Fibroblast of pulmonary artery (primary cell): ENCODE data around the gene TECPR1.

Experiments used
- DNase-seq: peaks from one replicate; pipeline ENCODE4 v3.0.0-alpha.2; 2010; ENCODE audit warnings: low read depth
- H3K4me3 ChIP-seq: replicated peaks from 2 replicates; pipeline ENCODE4 v1.5.1; 2011; ENCODE audit warnings: low read depth, mild to moderate bottlenecking, control low read depth, low read length, moderate library complexity
- CTCF ChIP-seq: IDR thresholded peaks from 2 replicates; pipeline ENCODE4 v1.5.1; 2011; ENCODE audit warnings: mild to moderate bottlenecking, control low read depth, low read length, inconsistent platforms; ENCODE audit errors: missing control alignments

The TECPR1 gene

GRCh38 chr7:98209166-98209920 is 42.7 kb downstream of the TECPR1 start:
- no peak overlapping the region for H3K4me3 ChIP-seq
- no peak for DNase-seq
- no peak for TF ChIP-seq CTCF

GRCh38 chr7:98206451-98207330 is 45.3 kb downstream of the TECPR1 start:
- DNase-seq, result no peak
- no peak overlapping the region for H3K4me3 ChIP-seq
- no peak for TF ChIP-seq CTCF

DNA sequence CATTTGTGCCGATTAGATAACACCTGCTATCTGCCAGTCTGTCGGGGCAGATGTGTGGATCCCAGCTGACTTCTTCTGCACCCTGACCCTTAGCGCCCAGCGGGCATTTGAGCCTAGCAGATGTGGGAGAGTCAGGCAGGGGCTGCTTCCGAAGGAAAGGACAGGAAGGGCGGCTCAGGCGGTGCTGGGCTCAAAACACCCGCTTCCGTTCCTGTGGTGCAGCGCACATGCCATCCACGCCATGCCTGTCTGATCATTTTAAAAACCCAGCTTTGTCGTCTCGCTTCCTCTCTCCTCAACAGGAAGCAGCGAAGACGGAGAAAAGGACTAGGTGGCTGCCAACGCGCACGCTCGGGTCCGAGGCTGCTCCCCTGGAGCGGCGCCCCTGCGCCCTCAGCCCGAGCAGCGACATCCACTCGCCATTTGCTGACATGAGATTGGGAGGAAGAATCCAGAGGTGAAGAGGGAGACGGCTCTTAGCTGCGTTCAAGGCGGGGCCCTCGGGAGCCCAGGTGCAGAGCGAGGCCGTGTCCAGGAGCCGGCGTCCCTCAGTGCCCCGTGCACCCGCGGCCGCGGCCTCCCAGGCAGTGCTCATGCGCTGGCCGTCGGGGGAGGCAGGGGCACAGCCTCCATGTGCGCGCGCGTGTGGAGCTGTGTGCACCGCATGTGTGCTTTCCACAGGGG is 46.7 kb downstream of the TECPR1 start:
- H3K4me3 ChIP-seq, result no peak overlapping the region
- no peak for TF ChIP-seq CTCF
- no peak for DNase-seq

GRCh38 chr7:98204670-98205069 is 47.4 kb downstream of the TECPR1 start:
- H3K4me3 ChIP-seq, result no peak overlapping the region
- no peak for TF ChIP-seq CTCF
- DNase-seq, result no peak

- H3K4me3 ChIP-seq, result no peak overlapping the region
- no peak for DNase-seq
- TF ChIP-seq CTCF, result no peak
Observed at GRCh38 chr7:98203964-98204605, 47.9 kb downstream of the TECPR1 start.

GRCh38 chr7:98203261-98203963 is 48.6 kb downstream of the TECPR1 start:
- H3K4me3 ChIP-seq, result no peak overlapping the region
- DNase-seq, result no peak
- no peak for TF ChIP-seq CTCF
